Keratinocyte (primary cell): Measurements from ENCODE around the gene ALG2. TPM values are rescaled to one million over a fixed set of nuclear protein-coding genes. Genes with fewer than 3 reads are reported as not detected.

Experiments used
- DNase-seq: peaks from one replicate; pipeline ENCODE4 v3.0.0-alpha.2; 2011; ENCODE audit warnings: low read depth, missing footprints, low spot score
- FAIRE-seq: peaks from 2 replicates; lab custom pipeline; 2011; peaks lifted over from hg19 to GRCh38; lab: Jason Lieb, UNC
- H2AFZ ChIP-seq: 2 replicates; pipeline ENCODE4 v1.6.0; 2012; ENCODE audit warnings: low read length, control low read depth, inconsistent platforms; ENCODE audit not compliant: control insufficient read depth
- H3K27ac ChIP-seq: 2 replicates; pipeline ENCODE4 v1.5.1; 2011; ENCODE audit warnings: low read length; ENCODE audit not compliant: control insufficient read depth, insufficient read depth
- H3K27me3 ChIP-seq: 3 replicates; pipeline ENCODE4 v1.6.0; 2011; ENCODE audit warnings: low read length; ENCODE audit not compliant: control insufficient read depth, insufficient read depth; ENCODE audit errors: extremely low read depth
- H3K36me3 ChIP-seq, 2 experiments: 2 replicates in 1 of 2; 3 replicates in 1 of 2; pipeline ENCODE4 v1.5.1; 2011; ENCODE audit warnings: low read length in 2 of 2, mild to moderate bottlenecking in 1 of 2; ENCODE audit not compliant: control insufficient read depth in 2 of 2, insufficient read depth in 2 of 2; ENCODE audit errors: extremely low read depth in 1 of 2
- H3K4me1 ChIP-seq: 3 replicates; pipeline ENCODE4 v1.5.1; 2011; ENCODE audit warnings: low read length; ENCODE audit not compliant: control insufficient read depth, insufficient read depth; ENCODE audit errors: extremely low read depth
- H3K4me2 ChIP-seq: 3 replicates; pipeline ENCODE4 v1.6.0; 2011; ENCODE audit warnings: low read depth, low read length; ENCODE audit not compliant: control insufficient read depth, insufficient read depth; ENCODE audit errors: extremely low read depth
- H3K4me3 ChIP-seq, 3 experiments: fragments of 200-600 bp in 1 of 3; sonication (generic) in 1 of 3; 2 replicates in 2 of 3; 3 replicates in 1 of 3; pipeline ENCODE4 v1.5.1; 2011 to 2016; ENCODE audit warnings: low read length in 3 of 3, mild to moderate bottlenecking in 3 of 3, control low read depth in 2 of 3, inconsistent platforms in 1 of 3, low read depth in 1 of 3, mixed read lengths in 1 of 3, mixed run types in 1 of 3, moderate library complexity in 1 of 3; ENCODE audit not compliant: control insufficient read depth in 2 of 3, insufficient read depth in 2 of 3; ENCODE audit errors: extremely low read depth in 1 of 3
- H3K79me2 ChIP-seq: 2 replicates; pipeline ENCODE4 v1.6.0; 2012; ENCODE audit warnings: low read length; ENCODE audit not compliant: control insufficient read depth, insufficient read depth
- H3K9ac ChIP-seq: 3 replicates; pipeline ENCODE4 v1.6.0; 2011; ENCODE audit warnings: low read length; ENCODE audit not compliant: control insufficient read depth, insufficient read depth; ENCODE audit errors: extremely low read depth
- H3K9me1 ChIP-seq: 3 replicates; pipeline ENCODE4 v1.6.0; 2011; ENCODE audit warnings: low read length; ENCODE audit not compliant: control insufficient read depth, insufficient read depth; ENCODE audit errors: extremely low read depth
- H3K9me3 ChIP-seq: 2 replicates; pipeline ENCODE4 v1.5.1; 2012; ENCODE audit warnings: low read depth, low read length; ENCODE audit not compliant: control insufficient read depth
- H4K20me1 ChIP-seq: 3 replicates; pipeline ENCODE4 v1.6.0; 2011; ENCODE audit warnings: low read length; ENCODE audit not compliant: control insufficient read depth, insufficient read depth; ENCODE audit errors: extremely low read depth
- CTCF ChIP-seq, 3 experiments: IDR thresholded peaks in 1 of 3; conservative IDR thresholded peaks in 1 of 3; optimal IDR thresholded peaks in 1 of 3; 2 replicates in 2 of 3; 3 replicates in 1 of 3; pipeline versions ENCODE3 to v1.5.1; 2011; ENCODE audit warnings: low read length in 3 of 3, mild to moderate bottlenecking in 3 of 3, moderate library complexity in 2 of 3, control low read depth in 1 of 3, inconsistent platforms in 1 of 3; ENCODE audit not compliant: insufficient read depth in 2 of 3; ENCODE audit errors: extremely low read depth in 1 of 3
- EZH2 ChIP-seq: IDR thresholded peaks from one replicate; pipeline ENCODE4 v1.6.1; 2012; ENCODE audit warnings: inconsistent platforms, mild to moderate bottlenecking, low read length, moderate library complexity
- dilution Hi-C: fragments of 300-500 bp; cut with MboI; formaldehyde crosslinking; loops from one replicate; pipeline ENCODE4 v1.7.0; 2020; ENCODE audit warnings: low sequenced_read_pairs; ENCODE audit not compliant: extremely low pct_ligation_motif_present
- polyA plus RNA-seq, 5 experiments: library from polyadenylated mRNA; depleted of rRNA in 3 of 5; stranded (reverse) in 3 of 5; stranded (forward) in 1 of 5; unstranded in 1 of 5; fragments of >200 nt; gene quantifications; 1 replicate in 1 of 5; 2 replicates in 3 of 5; 3 replicates in 1 of 5; pipeline versions ENCODE4 v1.2.1 to v1.2.3, GENCODE V29; 2011 to 2012; ENCODE audit warnings: missing spikeins in 2 of 5, low read depth in 1 of 5, low replicate concordance in 1 of 5

ALG2 gene
- polyA plus RNA-seq, 1 donor (not counting 4 experiments of a cell fraction or from before 2014, with no cell fraction given), result 57.1 TPM

GRCh38 chr9:99184110-99184474, 37.6 kb downstream of the ALG2 start:
- Histone ChIP-seq H2AFZ (no peak overlapping the region), H3K4me3 (no peak overlapping the region), H3K4me1 (peaks cover 2% of the 10 kb centered on the region), H3K4me2 (no peak overlapping the region), H3K9me3 (no peaks in the 10 kb centered on the region), H3K9me1 (no peaks in the 10 kb centered on the region), H3K9ac (no peak overlapping the region), H3K27ac (no peak overlapping the region), H4K20me1 (no peaks in the 10 kb centered on the region), H3K36me3 (no peaks in the 10 kb centered on the region), H3K79me2 (no peaks in the 10 kb centered on the region), H3K27me3 (peaks cover 10% of the 10 kb centered on the region)
- TF ChIP-seq EZH2 (no peak), CTCF (optimal IDR thresholded peaks at IDR 0.05 in 1 of 3, IDR thresholded peaks at IDR 0.05 in 1 of 3, conservative IDR thresholded peaks at IDR 0.05 in 1 of 3; ENCODE audit: extremely low read depth in 1 of 3, insufficient read depth in 2 of 3, low read length in 3 of 3) (no peak)
- DNase-seq, result no peak
- dilution Hi-C loops, result no loop called here
- no peak for FAIRE-seq

GRCh38 chr9:99183616-99184015, 38.1 kb downstream of the ALG2 start:
- no peaks in the 10 kb centered on the region for H3K79me2 ChIP-seq
- dilution Hi-C loops, result no loop called here

More at GRCh38 chr9:99183616-99184015, 38.1 kb downstream of the ALG2 start:
- H3K36me3 ChIP-seq, result no peaks in the 10 kb centered on the region
- H4K20me1 ChIP-seq, result no peaks in the 10 kb centered on the region
- DNase-seq (no peak), FAIRE-seq (no peak)
- H3K9me3 ChIP-seq, result no peaks in the 10 kb centered on the region
- peaks cover 2% of the 10 kb centered on the region for H3K4me1 ChIP-seq
- H3K27ac ChIP-seq, result no peak overlapping the region
- no peak overlapping the region for H2AFZ ChIP-seq
- no peak overlapping the region for H3K4me3 ChIP-seq
- no peak overlapping the region for H3K4me2 ChIP-seq
- no peak for TF ChIP-seq EZH2
- no peak for TF ChIP-seq CTCF (optimal IDR thresholded peaks at IDR 0.05 in 1 of 3, IDR thresholded peaks at IDR 0.05 in 1 of 3, conservative IDR thresholded peaks at IDR 0.05 in 1 of 3; ENCODE audit: extremely low read depth in 1 of 3, insufficient read depth in 2 of 3, low read length in 3 of 3)
- no peak overlapping the region for H3K9ac ChIP-seq
- peaks cover 8% of the 10 kb centered on the region for H3K27me3 ChIP-seq
- no peaks in the 10 kb centered on the region for H3K9me1 ChIP-seq
